ENCODE data around the gene IFI30. TPM values are rescaled to one million over a fixed set of nuclear protein-coding genes. Genes with fewer than 3 reads are reported as not detected.

IFI30 gene
- total RNA-seq, 1 experiment from 2014 or later: not detected

GRCh38 chr19:18191640-18192062 is 18.0 kb downstream of the IFI30 start:
- H3K9me3 ChIP-seq (ENCODE audit: low read depth, low read length, poor library complexity, severe bottlenecking): no peaks in the 10 kb centered on the region
- ChIA-PET CTCF (interaction anchor here (0.6 to 1.6 kb wide), 4 partner anchors 11 to 78 kb away, joined by 5 to 7 read pairs (median 6); no protein-coding TSS in a partner anchor), POLR2A (ENCODE audit: low non-redundant PET) (no interaction called here)
- BruUV-seq (replicated peaks): no TSS peak
- intact Hi-C loops (cut with micrococcal nuclease; ENCODE audit: unreplicated experiment): loop anchor here (2.0 kb wide), 1 partner anchor 39 kb away; the partner anchor contains the start of gene PIK3R2
- TF ChIP-seq EZH2 (IDR thresholded peaks at IDR 0.05; ENCODE audit: borderline replicate concordance, low read depth, low read length, poor library complexity, severe bottlenecking) (no peak), CTCF (conservative IDR thresholded peaks at IDR 0.05; ENCODE audit: low read depth, low read length) (no peak)
- H3K27ac ChIP-seq (ENCODE audit: low read depth, low read length, poor library complexity, severe bottlenecking): peak overlapping the region; percentile 82
- no peaks in the 10 kb centered on the region for H3K27me3 ChIP-seq (replicated peaks; ENCODE audit: insufficient read depth, low read depth, low read length, poor library complexity)
- peak overlapping the region; percentile 65 for H3K4me3 ChIP-seq (ENCODE audit: low read depth, low read length, poor library complexity, severe bottlenecking)
- peaks cover 15% of the 10 kb centered on the region for H3K4me1 ChIP-seq (ENCODE audit: insufficient read depth, low read length, poor library complexity, severe bottlenecking)
- DNase-seq (ENCODE audit: low spot score): no peak
- no peaks in the 10 kb centered on the region for H3K36me3 ChIP-seq (ENCODE audit: insufficient read depth, low read length, poor library complexity, severe bottlenecking)

GRCh38 chr19:18192673-18193387 is 19.2 kb downstream of the IFI30 start, which contains the start of gene MPV17L2:
MPV17L2 (plus strand) TSS chr19:18193218; CDS start chr19:18193282, 64 bp downstream.
- TF ChIP-seq EZH2 (IDR thresholded peaks at IDR 0.05; ENCODE audit: borderline replicate concordance, low read depth, low read length, poor library complexity, severe bottlenecking): no peak
- TF ChIP-seq CTCF (conservative IDR thresholded peaks at IDR 0.05; ENCODE audit: low read depth, low read length): no peak
- ChIA-PET CTCF (interaction anchor here (0.8 to 1.6 kb wide), 4 partner anchors 16 to 87 kb away, joined by 5 to 7 read pairs (median 6); no protein-coding TSS in a partner anchor), POLR2A (ENCODE audit: low non-redundant PET) (no interaction called here)
- no TSS peak for BruUV-seq (replicated peaks)
- no peaks in the 10 kb centered on the region for H3K9me3 ChIP-seq (ENCODE audit: low read depth, low read length, poor library complexity, severe bottlenecking)
- DNase-seq (ENCODE audit: low spot score): peak; percentile 100
- intact Hi-C loops (cut with micrococcal nuclease; ENCODE audit: unreplicated experiment): loop anchor here (2.0 kb wide), 1 partner anchor 40 kb away; the partner anchor contains the start of gene PIK3R2
- peaks cover 1% of the 10 kb centered on the region for H3K36me3 ChIP-seq (ENCODE audit: insufficient read depth, low read length, poor library complexity, severe bottlenecking)
- peak within 1 kb of the TSS; percentile 65 for H3K4me3 ChIP-seq (ENCODE audit: low read depth, low read length, poor library complexity, severe bottlenecking)
- H3K27me3 ChIP-seq (replicated peaks; ENCODE audit: insufficient read depth, low read depth, low read length, poor library complexity): no peaks in the 10 kb centered on the region
- peak within 1 kb of the TSS; percentile 82 for H3K27ac ChIP-seq (ENCODE audit: low read depth, low read length, poor library complexity, severe bottlenecking)
- H3K4me1 ChIP-seq (ENCODE audit: insufficient read depth, low read length, poor library complexity, severe bottlenecking): peaks cover 15% of the 10 kb centered on the region

- Histone ChIP-seq H3K4me1 (ENCODE audit: insufficient read depth, low read length, poor library complexity, severe bottlenecking) (peaks cover 15% of the 10 kb centered on the region), H3K36me3 (ENCODE audit: insufficient read depth, low read length, poor library complexity, severe bottlenecking) (peaks cover 8% of the 10 kb centered on the region), H3K9me3 (ENCODE audit: low read depth, low read length, poor library complexity, severe bottlenecking) (no peaks in the 10 kb centered on the region), H3K27me3 (replicated peaks; ENCODE audit: insufficient read depth, low read depth, low read length, poor library complexity) (no peaks in the 10 kb centered on the region), H3K27ac (ENCODE audit: low read depth, low read length, poor library complexity, severe bottlenecking) (peak overlapping the region; percentile 73), H3K4me3 (ENCODE audit: low read depth, low read length, poor library complexity, severe bottlenecking) (peak overlapping the region; percentile 65)
- POLR2A ChIA-PET (ENCODE audit: low non-redundant PET): no interaction called here
- no peak for DNase-seq (ENCODE audit: low spot score)
- no TSS peak for BruUV-seq (replicated peaks)
- intact Hi-C loops (cut with micrococcal nuclease; ENCODE audit: unreplicated experiment): loop anchor here (2.0 kb wide), 1 partner anchor 41 kb away; the partner anchor contains the start of gene PIK3R2
- CTCF ChIA-PET: interaction anchor here (1.0 to 1.6 kb wide), 3 partner anchors 59 to 86 kb away, joined by 5 to 12 read pairs (median 7); no protein-coding TSS in a partner anchor
- TF ChIP-seq CTCF (conservative IDR thresholded peaks at IDR 0.05; ENCODE audit: low read depth, low read length): no peak
- TF ChIP-seq EZH2 (IDR thresholded peaks at IDR 0.05; ENCODE audit: borderline replicate concordance, low read depth, low read length, poor library complexity, severe bottlenecking): no peak
Measured at GRCh38 chr19:18193388-18194180, 20.0 kb downstream of the IFI30 start.
